ENCODE data around the gene RSPO4.

The RSPO4 gene

DNA sequence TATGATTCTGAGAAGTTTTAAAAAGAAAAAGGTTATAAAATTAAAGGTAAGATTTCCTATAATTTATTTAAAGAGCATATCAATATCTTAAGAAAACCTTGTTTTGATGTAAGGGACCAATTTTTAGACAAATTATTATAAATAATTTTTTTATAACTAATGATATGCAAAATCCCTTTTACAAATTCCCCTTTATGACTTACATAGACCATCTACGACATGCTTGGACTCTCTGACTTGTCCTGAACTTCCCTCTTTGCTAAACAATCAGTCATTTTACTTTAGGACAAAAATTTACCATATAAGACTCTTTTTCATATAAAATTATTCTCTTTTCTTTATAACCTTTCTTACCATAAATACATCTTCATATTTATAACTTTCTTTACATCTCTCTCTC lies 70.7 kb downstream of the RSPO4 start:
- TF ChIP-seq TEAD4 (IDR thresholded peaks at IDR 0.05) = no peak
- TF ChIP-seq, protein P1, sequence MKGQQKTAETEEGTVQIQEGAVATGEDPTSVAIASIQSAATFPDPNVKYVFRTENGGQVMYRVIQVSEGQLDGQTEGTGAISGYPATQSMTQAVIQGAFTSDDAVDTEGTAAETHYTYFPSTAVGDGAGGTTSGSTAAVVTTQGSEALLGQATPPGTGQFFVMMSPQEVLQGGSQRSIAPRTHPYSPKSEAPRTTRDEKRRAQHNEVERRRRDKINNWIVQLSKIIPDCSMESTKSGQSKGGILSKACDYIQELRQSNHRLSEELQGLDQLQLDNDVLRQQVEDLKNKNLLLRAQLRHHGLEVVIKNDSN (IDR thresholded peaks at IDR 0.05) = no peak
- no peak for TF ChIP-seq TCF12 (IDR thresholded peaks at IDR 0.05; ENCODE audit: low read depth)
- no peak for TF ChIP-seq ZBTB7A (IDR thresholded peaks at IDR 0.05; ENCODE audit: low read depth)
- TF ChIP-seq CREB1 (IDR thresholded peaks at IDR 0.05; ENCODE audit: low read depth) = no peak
- TF ChIP-seq, protein P2, sequence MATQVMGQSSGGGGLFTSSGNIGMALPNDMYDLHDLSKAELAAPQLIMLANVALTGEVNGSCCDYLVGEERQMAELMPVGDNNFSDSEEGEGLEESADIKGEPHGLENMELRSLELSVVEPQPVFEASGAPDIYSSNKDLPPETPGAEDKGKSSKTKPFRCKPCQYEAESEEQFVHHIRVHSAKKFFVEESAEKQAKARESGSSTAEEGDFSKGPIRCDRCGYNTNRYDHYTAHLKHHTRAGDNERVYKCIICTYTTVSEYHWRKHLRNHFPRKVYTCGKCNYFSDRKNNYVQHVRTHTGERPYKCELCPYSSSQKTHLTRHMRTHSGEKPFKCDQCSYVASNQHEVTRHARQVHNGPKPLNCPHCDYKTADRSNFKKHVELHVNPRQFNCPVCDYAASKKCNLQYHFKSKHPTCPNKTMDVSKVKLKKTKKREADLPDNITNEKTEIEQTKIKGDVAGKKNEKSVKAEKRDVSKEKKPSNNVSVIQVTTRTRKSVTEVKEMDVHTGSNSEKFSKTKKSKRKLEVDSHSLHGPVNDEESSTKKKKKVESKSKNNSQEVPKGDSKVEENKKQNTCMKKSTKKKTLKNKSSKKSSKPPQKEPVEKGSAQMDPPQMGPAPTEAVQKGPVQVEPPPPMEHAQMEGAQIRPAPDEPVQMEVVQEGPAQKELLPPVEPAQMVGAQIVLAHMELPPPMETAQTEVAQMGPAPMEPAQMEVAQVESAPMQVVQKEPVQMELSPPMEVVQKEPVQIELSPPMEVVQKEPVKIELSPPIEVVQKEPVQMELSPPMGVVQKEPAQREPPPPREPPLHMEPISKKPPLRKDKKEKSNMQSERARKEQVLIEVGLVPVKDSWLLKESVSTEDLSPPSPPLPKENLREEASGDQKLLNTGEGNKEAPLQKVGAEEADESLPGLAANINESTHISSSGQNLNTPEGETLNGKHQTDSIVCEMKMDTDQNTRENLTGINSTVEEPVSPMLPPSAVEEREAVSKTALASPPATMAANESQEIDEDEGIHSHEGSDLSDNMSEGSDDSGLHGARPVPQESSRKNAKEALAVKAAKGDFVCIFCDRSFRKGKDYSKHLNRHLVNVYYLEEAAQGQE (IDR thresholded peaks at IDR 0.05; ENCODE audit: low read depth) = no peak
- no peak for TF ChIP-seq NFIC (IDR thresholded peaks at IDR 0.05)
- no peak for TF ChIP-seq TAF1 (IDR thresholded peaks at IDR 0.05; ENCODE audit: low read depth)
- TF ChIP-seq YY1 (IDR thresholded peaks at IDR 0.05; ENCODE audit: low read depth) = no peak
- TF ChIP-seq CEBPB (IDR thresholded peaks at IDR 0.05) = no peak
- TF ChIP-seq, protein P3, sequence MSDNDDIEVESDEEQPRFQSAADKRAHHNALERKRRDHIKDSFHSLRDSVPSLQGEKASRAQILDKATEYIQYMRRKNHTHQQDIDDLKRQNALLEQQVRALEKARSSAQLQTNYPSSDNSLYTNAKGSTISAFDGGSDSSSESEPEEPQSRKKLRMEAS (IDR thresholded peaks at IDR 0.05) = no peak
- TF ChIP-seq EP300 (IDR thresholded peaks at IDR 0.05; ENCODE audit: borderline replicate concordance) = no peak
- no peak for TF ChIP-seq FOXM1 (IDR thresholded peaks at IDR 0.05; ENCODE audit: borderline replicate concordance, low read depth)
- TF ChIP-seq EGR1 (IDR thresholded peaks at IDR 0.05) = no peak
- TF ChIP-seq RAD21 (IDR thresholded peaks at IDR 0.05; ENCODE audit: low read depth) = no peak

DNA sequence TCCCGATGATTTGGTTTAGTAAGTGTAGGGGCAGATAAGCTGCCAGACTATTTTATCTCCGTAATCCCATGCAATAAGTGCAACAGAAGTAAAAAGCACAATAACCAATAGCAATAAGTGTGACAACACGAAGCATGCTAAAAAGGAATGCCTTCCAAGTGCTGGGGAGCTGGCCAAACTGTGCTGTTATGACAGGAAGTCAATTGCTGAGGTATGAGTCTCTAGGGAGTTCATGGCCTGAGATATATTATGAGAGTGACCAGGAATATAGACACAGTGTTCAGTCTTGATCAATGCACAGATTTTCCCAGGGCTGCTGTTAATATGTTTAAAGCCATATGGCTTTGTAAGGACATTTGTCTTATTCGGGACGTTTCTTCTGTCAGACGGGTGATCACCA lies 75.4 kb downstream of the RSPO4 start:
- TF ChIP-seq NFIC (IDR thresholded peaks at IDR 0.05) (no peak), CEBPB (IDR thresholded peaks at IDR 0.05) (no peak)

DNA sequence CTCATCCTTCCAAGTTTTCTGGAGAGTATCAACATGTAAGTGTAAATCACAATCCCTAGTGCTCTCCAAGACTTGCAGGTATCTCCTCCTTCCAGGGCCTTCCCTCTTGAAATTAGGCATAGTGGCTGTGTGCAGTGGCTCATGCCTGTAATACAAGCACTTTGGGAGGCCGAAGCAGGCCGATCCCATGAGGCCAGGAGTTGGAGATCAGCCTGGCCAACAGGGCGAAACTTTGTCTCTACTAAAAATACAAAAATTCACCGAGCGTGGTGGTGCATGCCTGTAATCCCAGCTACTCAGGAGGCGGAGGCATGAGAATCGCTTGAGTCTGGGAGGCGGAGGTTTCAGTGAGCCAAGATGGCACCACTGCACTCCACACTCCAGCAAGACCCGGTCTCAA lies 76.6 kb downstream of the RSPO4 start:
- TF ChIP-seq, protein P1 (IDR thresholded peaks at IDR 0.05) = no peak
- TF ChIP-seq FOXM1 (IDR thresholded peaks at IDR 0.05; ENCODE audit: borderline replicate concordance, low read depth) = no peak
- TF ChIP-seq, protein P3 (IDR thresholded peaks at IDR 0.05) = no peak
- TF ChIP-seq, protein P2 (IDR thresholded peaks at IDR 0.05; ENCODE audit: low read depth) = no peak
- no peak for TF ChIP-seq TAF1 (IDR thresholded peaks at IDR 0.05; ENCODE audit: low read depth)
- no peak for TF ChIP-seq EGR1 (IDR thresholded peaks at IDR 0.05)
- no peak for TF ChIP-seq EP300 (IDR thresholded peaks at IDR 0.05; ENCODE audit: borderline replicate concordance)
- TF ChIP-seq TCF12 (IDR thresholded peaks at IDR 0.05; ENCODE audit: low read depth) = no peak
- TF ChIP-seq ZBTB7A (IDR thresholded peaks at IDR 0.05; ENCODE audit: low read depth) = no peak
- no peak for TF ChIP-seq CEBPB (IDR thresholded peaks at IDR 0.05)
- no peak for TF ChIP-seq TEAD4 (IDR thresholded peaks at IDR 0.05)
- TF ChIP-seq YY1 (IDR thresholded peaks at IDR 0.05; ENCODE audit: low read depth) = no peak
- no peak for TF ChIP-seq RAD21 (IDR thresholded peaks at IDR 0.05; ENCODE audit: low read depth)
- no peak for TF ChIP-seq NFIC (IDR thresholded peaks at IDR 0.05)
- no peak for TF ChIP-seq CREB1 (IDR thresholded peaks at IDR 0.05; ENCODE audit: low read depth)

DNA sequence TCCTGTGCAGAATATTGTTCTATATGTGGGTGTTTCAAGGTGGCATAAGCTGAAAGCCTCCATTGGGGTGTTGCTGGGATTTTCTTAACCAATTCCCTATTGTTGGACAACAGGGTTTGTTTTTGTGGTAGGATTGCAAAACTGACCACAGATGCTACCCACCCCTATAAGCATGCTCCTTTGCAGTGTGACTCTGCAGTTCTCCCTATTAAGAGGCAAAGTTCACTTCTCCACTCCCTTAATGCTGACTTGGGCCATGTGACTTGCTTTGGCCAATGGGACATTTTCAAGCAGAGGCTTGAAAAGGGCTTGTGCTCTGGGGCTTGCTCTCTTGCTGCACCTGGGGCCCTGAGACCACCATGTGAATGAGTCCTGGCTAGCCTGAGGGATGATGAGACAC lies 77.5 kb downstream of the RSPO4 start:
- TF ChIP-seq, protein P2 (IDR thresholded peaks at IDR 0.05; ENCODE audit: low read depth) = no peak
- TF ChIP-seq, protein P3 (IDR thresholded peaks at IDR 0.05) = no peak
- TF ChIP-seq CREB1 (IDR thresholded peaks at IDR 0.05; ENCODE audit: low read depth) (no peak), ZBTB7A (IDR thresholded peaks at IDR 0.05; ENCODE audit: low read depth) (no peak)

DNA sequence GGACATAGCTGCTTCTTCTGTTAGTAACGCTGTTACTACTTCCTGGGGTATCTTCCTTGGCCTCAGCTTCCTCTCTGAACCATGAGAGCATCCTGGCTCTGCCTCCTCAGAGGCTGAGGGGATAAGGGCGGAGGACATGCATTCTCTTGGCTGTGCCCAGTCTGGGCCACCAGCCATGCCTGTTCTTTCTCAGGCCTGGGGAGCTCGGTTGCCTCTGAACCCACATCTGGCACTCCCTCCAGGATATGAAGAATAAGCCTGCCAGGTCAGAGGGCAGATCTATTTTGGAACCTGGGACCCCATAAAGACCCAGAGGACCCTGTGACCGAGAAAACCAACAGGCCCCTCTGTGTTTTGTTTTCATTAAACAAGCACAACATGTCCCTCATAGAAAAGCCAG lies 79.3 kb downstream of the RSPO4 start:
- TF ChIP-seq EGR1 (IDR thresholded peaks at IDR 0.05) (no peak), TAF1 (IDR thresholded peaks at IDR 0.05; ENCODE audit: low read depth) (no peak), YY1 (IDR thresholded peaks at IDR 0.05; ENCODE audit: low read depth) (no peak), NFIC (IDR thresholded peaks at IDR 0.05) (no peak), CEBPB (IDR thresholded peaks at IDR 0.05) (no peak)
- TF ChIP-seq, protein P1 (IDR thresholded peaks at IDR 0.05) = no peak

Measured in Ishikawa (cell line).